Endodermal cell (in vitro differentiated cells): ENCODE data around the gene CELF4. TPM values are rescaled to one million over a fixed set of nuclear protein-coding genes. Genes with fewer than 3 reads are reported as not detected.

Source experiments
- DNase-seq: peaks from one replicate; pipeline ENCODE4 v3.0.0-alpha.2; 2017
- H3K27ac ChIP-seq: 2 replicates; pipeline ENCODE4 v1.5.1; 2013; ENCODE audit warnings: mild to moderate bottlenecking, low read depth, low read length, moderate library complexity
- H3K27me3 ChIP-seq: 2 replicates; pipeline ENCODE4 v1.6.1; 2013; ENCODE audit warnings: mild to moderate bottlenecking, low read length, moderate library complexity; ENCODE audit not compliant: insufficient read depth, control insufficient read depth, poor library complexity, severe bottlenecking
- H3K36me3 ChIP-seq: 2 replicates; pipeline ENCODE4 v1.7.0; 2013; ENCODE audit warnings: mild to moderate bottlenecking, low read length, moderate library complexity; ENCODE audit not compliant: control insufficient read depth, insufficient read depth
- H3K4me1 ChIP-seq: one replicate; pipeline ENCODE4 v1.7.0; 2013; ENCODE audit warnings: low read length; ENCODE audit not compliant: control insufficient read depth, insufficient read depth
- H3K4me3 ChIP-seq: 2 replicates; pipeline ENCODE4 v1.5.1; 2013; ENCODE audit warnings: mild to moderate bottlenecking, low read length, moderate library complexity
- H3K9ac ChIP-seq: 2 replicates; pipeline ENCODE4 v1.6.1; 2013; ENCODE audit warnings: mild to moderate bottlenecking, low read length, moderate library complexity; ENCODE audit not compliant: poor library complexity, severe bottlenecking; ENCODE audit errors: extremely low read depth
- H3K9me3 ChIP-seq: 2 replicates; pipeline ENCODE4 v1.6.1; 2013; ENCODE audit warnings: mild to moderate bottlenecking, low read length, moderate library complexity; ENCODE audit not compliant: control insufficient read depth
- H3K27ac Mint-ChIP-seq: 2 replicates; pipeline ENCODE4 v1.8.0; 2020; ENCODE audit warnings: mixed read lengths
- H3K27me3 Mint-ChIP-seq: 2 replicates; pipeline ENCODE4 v1.8.0; 2021; ENCODE audit warnings: mild to moderate bottlenecking, mixed read lengths; ENCODE audit not compliant: insufficient read depth
- H3K36me3 Mint-ChIP-seq: 2 replicates; pipeline ENCODE4 v1.8.0; 2020; ENCODE audit warnings: low read depth, mixed read lengths
- H3K4me1 Mint-ChIP-seq: 2 replicates; pipeline ENCODE4 v1.8.0; 2020; ENCODE audit warnings: mixed read lengths
- H3K4me3 Mint-ChIP-seq: 2 replicates; pipeline ENCODE4 v1.8.0; 2020; ENCODE audit warnings: mild to moderate bottlenecking, moderate library complexity, mixed read lengths
- H3K9me3 Mint-ChIP-seq: 2 replicates; pipeline ENCODE4 v1.8.0; 2020; ENCODE audit warnings: mild to moderate bottlenecking, mixed read lengths
- WGBS, 2 experiments: methylation state at CpG; one replicate each; pipeline versions ENCODE4 v1.1.5 to v1.1.7; 2013; ENCODE audit warnings: missing lambda C conversion rate in 2 of 2, mixed read lengths in 1 of 2; ENCODE audit not compliant: insufficient coverage in 1 of 2, insufficient read length in 1 of 2; 5-methylcytosine and 5-hydroxymethylcytosine counted together
- total RNA-seq, 2 donors: library from RNA; stranded (reverse); fragmentation: NEBNext Ultra II Directional in 1 of 2; extraction: Animal tissue kit (Norgen Biotek cat#: 25700) in 1 of 2; gene quantifications; 2 replicates in 1 of 2; 3 replicates in 1 of 2; pipeline ENCODE4 v1.2.1, GENCODE V29; 2021
- TF ChIP-seq, protein P1 (sequence below): fragments of 200-600 bp; sonication (generic); conservative IDR thresholded peaks from 2 replicates; pipeline ENCODE4 v1.5.0; 2021; ENCODE audit warnings: antibody characterized with exemption, mild to moderate bottlenecking

CELF4 gene
- total RNA-seq, 2 donors from 2014 or later, result 5.7 to 6.7 TPM

DNA sequence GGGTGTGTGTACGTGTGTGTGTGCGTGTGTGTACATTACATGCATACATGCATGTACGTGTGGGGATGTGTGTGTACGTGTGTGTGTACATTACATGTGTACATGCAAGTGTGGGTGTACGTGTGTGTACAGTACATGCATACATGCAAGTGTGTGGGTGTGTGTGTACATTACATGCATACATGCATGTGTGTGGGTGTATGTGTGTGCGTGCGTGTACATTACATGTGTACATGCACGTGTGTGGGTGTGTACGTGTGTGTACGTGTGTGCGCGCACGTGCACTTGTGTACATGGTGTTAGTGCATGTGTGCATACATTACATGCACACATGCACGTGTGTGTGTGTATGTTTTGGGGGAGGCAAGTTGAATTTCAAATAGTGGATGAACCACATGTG, 300.6 kb downstream of the CELF4 start:
- no peak overlapping the region for H3K4me3 ChIP-seq
- no peak overlapping the region for H3K9ac ChIP-seq
- no peak overlapping the region for H3K4me3 Mint-ChIP-seq
- TF ChIP-seq, protein P1, sequence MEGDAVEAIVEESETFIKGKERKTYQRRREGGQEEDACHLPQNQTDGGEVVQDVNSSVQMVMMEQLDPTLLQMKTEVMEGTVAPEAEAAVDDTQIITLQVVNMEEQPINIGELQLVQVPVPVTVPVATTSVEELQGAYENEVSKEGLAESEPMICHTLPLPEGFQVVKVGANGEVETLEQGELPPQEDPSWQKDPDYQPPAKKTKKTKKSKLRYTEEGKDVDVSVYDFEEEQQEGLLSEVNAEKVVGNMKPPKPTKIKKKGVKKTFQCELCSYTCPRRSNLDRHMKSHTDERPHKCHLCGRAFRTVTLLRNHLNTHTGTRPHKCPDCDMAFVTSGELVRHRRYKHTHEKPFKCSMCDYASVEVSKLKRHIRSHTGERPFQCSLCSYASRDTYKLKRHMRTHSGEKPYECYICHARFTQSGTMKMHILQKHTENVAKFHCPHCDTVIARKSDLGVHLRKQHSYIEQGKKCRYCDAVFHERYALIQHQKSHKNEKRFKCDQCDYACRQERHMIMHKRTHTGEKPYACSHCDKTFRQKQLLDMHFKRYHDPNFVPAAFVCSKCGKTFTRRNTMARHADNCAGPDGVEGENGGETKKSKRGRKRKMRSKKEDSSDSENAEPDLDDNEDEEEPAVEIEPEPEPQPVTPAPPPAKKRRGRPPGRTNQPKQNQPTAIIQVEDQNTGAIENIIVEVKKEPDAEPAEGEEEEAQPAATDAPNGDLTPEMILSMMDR, result no peak
- H3K27ac ChIP-seq, result no peak overlapping the region
- H3K36me3 ChIP-seq, result no peaks in the 10 kb centered on the region
- H3K4me1 Mint-ChIP-seq, result no peaks in the 10 kb centered on the region
- peaks cover 14% of the 10 kb centered on the region for H3K27me3 Mint-ChIP-seq
- H3K27ac Mint-ChIP-seq, result no peak overlapping the region
- no peak for DNase-seq
- no peaks in the 10 kb centered on the region for H3K36me3 Mint-ChIP-seq
- H3K27me3 ChIP-seq, result peaks cover 24% of the 10 kb centered on the region
- no peaks in the 10 kb centered on the region for H3K9me3 Mint-ChIP-seq
- no peaks in the 10 kb centered on the region for H3K9me3 ChIP-seq
- 84 to 91% methylated on average over 12 to 14 of the region's 14 CpGs for WGBS, 2 experiments
- no peaks in the 10 kb centered on the region for H3K4me1 ChIP-seq

- H3K4me1 ChIP-seq, result no peaks in the 10 kb centered on the region
- no peaks in the 10 kb centered on the region for H3K9me3 Mint-ChIP-seq
- H3K9ac ChIP-seq, result no peak overlapping the region
- H3K36me3 ChIP-seq, result no peaks in the 10 kb centered on the region
- H3K27ac Mint-ChIP-seq, result no peak overlapping the region
- H3K27ac ChIP-seq, result no peak overlapping the region
- no peak overlapping the region for H3K4me3 Mint-ChIP-seq
- no peaks in the 10 kb centered on the region for H3K9me3 ChIP-seq
- DNase-seq, result no peak
- 94% methylated on average over 3 to 8 of the region's 8 CpGs for WGBS, 2 experiments
- no peaks in the 10 kb centered on the region for H3K36me3 Mint-ChIP-seq
- no peaks in the 10 kb centered on the region for H3K4me1 Mint-ChIP-seq
- H3K27me3 Mint-ChIP-seq, result peaks cover 24% of the 10 kb centered on the region
- no peak overlapping the region for H3K4me3 ChIP-seq
- H3K27me3 ChIP-seq, result peaks cover 9% of the 10 kb centered on the region
- TF ChIP-seq, protein P1, result no peak
Measured at GRCh38 chr18:37261988-37262387, 303.6 kb downstream of the CELF4 start.

- Mint-ChIP-seq H3K4me1 (no peaks in the 10 kb centered on the region), H3K27ac (no peak overlapping the region), H3K9me3 (no peaks in the 10 kb centered on the region), H3K27me3 (peaks cover 27% of the 10 kb centered on the region), H3K4me3 (no peak overlapping the region), H3K36me3 (no peaks in the 10 kb centered on the region)
- Histone ChIP-seq H3K27me3 (peaks cover 10% of the 10 kb centered on the region), H3K9ac (no peak overlapping the region), H3K4me3 (no peak overlapping the region), H3K36me3 (no peaks in the 10 kb centered on the region), H3K4me1 (no peaks in the 10 kb centered on the region), H3K9me3 (no peaks in the 10 kb centered on the region), H3K27ac (no peak overlapping the region)
- TF ChIP-seq, protein P1, result no peak
- no peak for DNase-seq
- 94 to 100% methylated on average over 10 to 11 of the region's 11 CpGs for WGBS, 2 experiments
Measured at GRCh38 chr18:37261246-37261840, 304.3 kb downstream of the CELF4 start.
